IPS DF 19.7 (cell line): ENCODE data around the gene KLHL24.
A peak's percentile ranks its signal among the peaks of the same experiment; 100 is the strongest.
"Not testable (repeated sequence)": the region's sequence is repeated elsewhere in the genome, so short reads cannot be mapped to it uniquely, and the experiment has no call there.

Experiments
- DNase-seq: peaks from one replicate; pipeline ENCODE4 v3.0.0-alpha.2; 2013; ENCODE audit warnings: low read depth, low spot score

Gene KLHL24, protein sequence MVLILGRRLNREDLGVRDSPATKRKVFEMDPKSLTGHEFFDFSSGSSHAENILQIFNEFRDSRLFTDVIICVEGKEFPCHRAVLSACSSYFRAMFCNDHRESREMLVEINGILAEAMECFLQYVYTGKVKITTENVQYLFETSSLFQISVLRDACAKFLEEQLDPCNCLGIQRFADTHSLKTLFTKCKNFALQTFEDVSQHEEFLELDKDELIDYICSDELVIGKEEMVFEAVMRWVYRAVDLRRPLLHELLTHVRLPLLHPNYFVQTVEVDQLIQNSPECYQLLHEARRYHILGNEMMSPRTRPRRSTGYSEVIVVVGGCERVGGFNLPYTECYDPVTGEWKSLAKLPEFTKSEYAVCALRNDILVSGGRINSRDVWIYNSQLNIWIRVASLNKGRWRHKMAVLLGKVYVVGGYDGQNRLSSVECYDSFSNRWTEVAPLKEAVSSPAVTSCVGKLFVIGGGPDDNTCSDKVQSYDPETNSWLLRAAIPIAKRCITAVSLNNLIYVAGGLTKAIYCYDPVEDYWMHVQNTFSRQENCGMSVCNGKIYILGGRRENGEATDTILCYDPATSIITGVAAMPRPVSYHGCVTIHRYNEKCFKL

DNA sequence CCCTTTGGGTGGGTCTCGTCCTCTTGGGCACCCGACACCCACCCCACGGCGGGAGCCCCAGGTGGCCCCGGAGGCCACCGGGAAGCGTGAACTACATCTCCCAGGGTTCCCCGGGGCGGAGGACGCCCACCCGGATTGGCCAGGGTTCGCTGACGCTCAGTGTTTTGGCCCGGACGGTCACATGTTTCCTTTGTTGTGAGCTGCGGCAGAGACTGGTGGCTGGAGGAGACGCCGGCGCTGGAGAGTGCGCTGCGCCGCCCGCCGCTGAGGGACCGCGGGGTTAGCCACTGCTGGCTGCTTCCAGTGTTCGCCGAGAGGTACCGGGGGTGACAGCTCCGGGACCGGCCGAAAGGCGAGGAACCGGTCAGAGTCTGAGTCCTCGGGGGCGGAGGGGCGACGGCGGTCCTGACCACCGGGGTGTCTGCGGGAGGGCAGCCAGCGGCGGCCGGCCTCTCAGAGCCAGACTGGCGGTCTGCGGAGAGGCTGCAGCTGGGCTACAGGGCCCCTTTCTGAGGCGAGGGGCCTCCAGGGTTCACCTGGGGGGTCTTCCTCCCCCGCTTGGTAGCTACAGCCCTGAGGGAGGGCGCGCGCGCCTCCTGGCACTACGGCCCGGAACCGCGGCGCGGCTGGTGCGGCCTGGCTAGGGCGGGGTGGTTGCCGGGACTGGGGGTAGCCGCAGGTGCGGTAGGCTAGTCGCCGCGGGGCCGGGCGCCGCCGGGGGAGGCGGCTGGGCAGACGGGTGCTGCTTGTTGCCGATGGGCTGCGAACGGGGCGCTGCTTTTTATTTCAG lies at the start of gene KLHL24:
KLHL24 (plus strand) TSS at position 193 of the 790 bp plus-strand sequence. CDS start 14,734 bp downstream, outside the sequence.
- DNase-seq: peak; percentile 80

DNA sequence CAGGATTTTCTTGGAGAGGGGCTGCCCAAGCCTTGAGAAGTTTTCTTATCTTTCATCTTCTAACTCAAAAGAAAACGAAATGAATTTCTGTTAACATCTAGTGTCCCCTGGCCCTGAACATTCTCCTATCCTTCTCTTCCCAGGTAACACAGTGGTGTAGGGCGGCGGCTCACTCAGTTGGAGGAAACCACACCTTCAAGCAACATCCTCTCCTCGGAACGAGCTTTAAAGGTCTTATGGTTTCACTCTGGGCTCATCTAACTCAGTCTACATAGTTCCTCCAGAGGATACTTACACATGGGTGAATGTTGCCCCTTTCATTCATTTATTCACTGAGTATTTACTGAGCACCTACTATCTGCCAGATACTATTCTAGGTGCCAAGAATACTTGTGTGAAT lies 48.9 kb upstream of the KLHL24 start:
- DNase-seq: no peak

DNA sequence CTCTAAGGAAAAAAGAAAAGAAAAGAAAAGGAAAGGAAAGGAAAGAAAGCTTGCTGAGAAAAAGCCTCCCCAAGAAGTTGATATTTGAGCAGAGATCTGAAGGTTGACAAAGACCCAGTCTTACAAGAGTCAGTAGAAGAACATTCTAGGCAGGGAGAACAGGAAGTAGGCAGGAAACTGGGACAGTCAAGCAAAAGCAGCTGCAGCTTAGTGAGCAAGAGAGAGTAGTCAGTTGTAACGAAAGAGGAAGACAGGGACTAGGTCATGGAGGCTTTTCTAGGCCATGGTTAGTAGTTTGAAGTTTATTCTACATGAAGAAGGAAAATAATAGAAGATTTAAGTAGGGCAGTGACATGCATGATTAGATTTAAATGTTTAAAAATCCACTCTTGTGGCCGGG lies 48.1 kb upstream of the KLHL24 start:
- DNase-seq: no peak

DNA sequence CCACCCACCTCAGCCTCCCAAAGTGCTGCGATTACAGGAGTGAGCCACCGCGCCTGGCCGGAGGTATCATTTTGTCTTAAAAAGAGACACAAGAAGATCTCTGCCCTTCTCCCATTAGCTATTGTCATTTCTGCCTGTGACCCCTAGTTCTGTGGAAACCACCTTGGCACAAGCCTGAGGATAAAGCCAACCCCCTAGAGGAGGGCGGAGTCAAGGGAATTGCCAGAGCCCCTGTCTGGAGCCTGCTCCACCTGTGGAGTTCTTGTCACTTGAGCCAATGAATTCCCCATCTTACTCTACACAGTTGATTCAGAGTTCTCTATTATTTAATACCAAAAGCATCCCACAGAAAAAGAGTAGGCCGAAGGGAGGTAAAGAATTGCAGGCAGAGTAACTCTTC lies 45.0 kb upstream of the KLHL24 start:
- no peak for DNase-seq

DNA sequence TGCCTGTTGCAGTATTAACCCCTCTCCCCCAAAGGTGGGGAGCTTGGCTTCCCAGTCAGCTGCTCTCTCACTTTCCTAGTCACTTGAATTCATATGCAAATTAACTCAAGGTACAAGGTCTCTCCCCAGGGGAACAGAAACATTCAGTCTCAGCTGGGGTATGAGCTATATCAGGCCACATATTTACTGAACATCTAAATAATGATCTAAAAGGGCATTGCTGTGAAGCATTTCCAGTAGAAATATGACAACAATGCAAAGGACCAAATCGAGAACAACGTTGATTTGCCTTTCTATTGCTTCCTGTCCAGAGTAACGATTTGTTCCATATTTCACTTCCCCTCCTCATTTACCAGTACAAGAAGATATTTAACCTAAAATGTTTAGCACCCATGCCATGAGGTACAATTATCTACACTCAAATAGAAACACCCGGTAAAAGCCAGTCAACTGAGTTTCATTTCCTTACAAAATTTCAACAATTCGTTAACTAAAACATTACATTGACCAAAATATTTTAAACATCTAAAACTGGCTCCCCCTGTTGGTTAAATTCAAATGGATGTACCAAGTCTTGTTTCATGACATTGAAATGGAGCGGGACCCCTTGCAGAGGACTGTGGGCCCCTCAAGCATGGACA lies 43.4 kb upstream of the KLHL24 start:
- DNase-seq: no peak

DNA sequence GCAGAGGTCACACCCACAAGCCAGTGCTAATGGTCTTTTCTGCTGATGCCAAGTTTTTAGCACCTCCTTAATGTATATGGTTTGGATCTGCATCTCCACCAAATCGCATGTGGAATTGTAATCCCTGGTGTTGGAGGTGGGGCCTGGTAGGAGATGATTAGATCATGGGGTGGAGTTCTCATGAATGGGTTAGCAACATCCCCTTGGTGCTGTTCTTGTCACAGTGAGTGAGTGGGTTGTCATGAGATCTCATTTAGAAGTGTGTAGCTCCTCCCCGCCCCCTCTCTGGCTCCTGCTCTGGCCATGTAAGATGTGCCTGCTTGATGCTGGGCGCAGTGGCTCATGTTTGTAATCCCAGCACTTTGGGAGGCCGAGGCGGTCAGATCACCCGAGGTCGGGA lies 42.6 kb upstream of the KLHL24 start:
- DNase-seq: no peak

DNA sequence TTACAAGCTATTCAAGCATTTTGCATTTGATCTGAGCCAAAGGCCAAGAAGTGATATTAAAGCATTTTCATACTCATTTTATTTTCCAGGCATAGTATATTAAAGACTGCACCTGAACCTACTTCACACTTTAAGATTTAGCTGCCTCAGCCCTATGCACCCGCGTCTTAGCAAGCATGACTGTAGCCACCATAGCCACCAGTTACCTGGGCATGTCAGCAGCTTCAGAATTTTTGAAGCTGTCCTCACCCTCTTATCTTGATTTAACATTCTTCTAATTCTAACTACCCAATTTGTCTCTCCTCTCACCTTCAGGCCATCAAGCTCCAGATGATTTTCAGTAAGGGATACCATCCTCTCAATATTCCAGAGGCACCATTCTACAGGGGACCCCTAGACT lies 40.8 kb upstream of the KLHL24 start:
- no peak for DNase-seq

DNA sequence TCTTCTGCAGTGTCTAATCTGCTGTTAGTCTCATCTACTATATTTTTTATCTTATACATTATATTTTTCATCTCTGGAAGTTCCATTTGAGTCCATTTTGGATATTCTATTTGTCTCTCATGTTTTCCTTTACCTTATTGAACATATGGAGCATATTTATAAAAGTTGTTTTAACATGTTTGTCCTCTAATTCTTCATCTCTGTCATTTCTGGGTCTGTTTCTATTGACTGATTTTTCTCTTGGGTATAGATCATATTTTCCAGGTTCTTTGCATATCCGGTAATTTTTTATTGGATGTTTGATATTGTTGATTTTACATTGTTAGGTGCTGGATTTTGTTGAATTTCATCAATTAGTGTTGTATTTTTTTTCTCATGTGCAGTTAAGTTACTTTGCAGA lies 37.5 kb upstream of the KLHL24 start:
- DNase-seq: no peak

DNA sequence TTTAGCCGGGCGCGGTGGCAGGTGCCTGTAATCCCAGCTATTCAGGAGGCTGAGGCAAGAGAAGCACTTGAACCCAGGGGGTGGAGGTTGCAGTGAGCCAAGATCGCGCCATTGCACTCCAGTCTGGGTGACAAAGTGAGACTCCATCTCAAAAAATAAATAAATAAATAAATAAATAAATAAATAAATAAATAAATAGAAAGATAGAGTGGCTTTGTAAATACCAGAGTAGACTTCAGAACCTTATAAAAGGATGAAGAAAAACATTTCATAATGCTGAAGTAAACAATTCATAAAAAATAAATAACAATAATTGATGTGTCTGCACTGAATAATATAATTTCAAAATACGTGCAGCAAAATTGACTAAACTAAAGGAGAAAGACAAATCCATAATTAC lies 24.1 kb upstream of the KLHL24 start:
- DNase-seq: not testable (repeated sequence)

DNA sequence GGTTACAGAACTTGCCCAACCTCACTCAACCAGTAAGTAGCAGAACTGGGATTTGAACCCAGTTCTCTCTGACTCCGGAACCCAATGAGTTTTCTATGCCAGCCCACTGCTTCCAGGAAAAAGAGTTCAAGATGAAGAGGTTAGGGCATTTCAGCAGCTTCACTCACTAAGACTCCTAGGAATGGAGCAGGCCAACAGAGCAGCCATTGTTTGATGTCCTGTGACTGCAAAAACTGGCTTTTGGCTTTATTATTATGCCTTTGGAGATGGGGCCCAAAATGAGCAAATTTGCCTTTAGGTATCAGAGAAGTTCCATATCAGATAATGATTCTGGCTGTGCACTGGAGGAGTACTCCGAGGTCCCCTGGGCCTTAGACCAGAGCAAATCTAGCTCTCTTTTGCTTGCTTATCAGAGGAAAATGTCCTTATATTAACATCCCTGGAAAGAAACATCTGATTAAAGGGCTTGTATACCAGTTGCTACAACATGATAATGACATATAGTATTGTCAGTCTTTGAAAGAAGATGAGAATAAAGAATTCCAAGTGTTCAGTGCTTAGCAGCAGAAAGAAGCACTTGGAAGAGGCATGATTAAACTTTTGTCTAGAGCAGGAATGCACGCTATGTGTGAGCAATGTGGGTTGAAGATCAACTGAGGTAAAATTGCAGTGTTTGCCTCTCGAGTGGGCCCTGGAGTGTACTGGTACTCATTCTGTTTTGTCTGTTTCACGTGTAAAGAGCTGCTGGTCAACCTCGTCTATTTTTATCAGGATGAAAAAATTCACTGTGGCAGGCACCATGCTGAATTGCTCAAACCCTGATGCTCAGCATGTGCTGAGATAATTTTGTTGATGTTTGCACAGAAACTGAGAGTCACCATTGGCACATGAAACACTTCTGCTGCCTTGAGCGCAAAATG lies 21.8 kb upstream of the KLHL24 start:
- DNase-seq: no peak

DNA sequence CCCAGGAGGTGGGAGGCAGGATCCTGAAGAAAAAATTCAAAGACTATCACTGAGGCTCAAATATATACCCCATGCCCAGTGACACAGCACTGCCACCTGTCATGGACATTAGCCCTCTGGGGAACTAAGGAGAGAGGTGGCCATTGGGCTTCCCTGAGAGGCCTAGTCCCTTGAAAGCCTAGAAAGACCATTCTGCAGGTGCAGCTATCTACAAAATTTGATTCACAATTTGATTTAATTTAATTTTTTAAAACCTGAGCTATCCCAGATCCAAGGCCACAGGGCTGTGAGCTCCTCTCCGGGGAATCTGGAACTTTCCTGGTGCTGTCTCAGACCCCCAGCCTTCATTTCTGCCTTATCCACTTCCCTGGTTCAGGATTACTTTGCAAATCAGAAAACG lies 16.9 kb upstream of the KLHL24 start:
- DNase-seq: no peak

DNA sequence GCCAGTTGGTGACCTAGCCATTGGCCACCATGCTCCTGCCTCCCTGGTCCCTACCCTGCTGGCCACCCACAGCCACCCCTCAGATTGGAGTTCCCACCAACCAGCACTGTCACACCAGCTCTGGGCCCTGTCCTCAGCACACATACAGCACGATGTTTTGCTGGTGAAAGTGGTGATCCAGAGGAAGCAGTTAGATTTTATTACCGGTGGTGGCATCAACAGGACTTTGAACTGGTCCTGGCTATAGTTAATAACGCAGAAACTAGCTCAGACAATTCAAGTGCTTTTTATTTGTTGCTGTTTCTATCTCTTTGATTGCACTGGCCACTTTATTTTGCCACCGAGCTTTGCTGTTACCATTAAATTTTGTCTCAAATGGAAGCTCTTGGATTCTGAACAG lies 16.4 kb upstream of the KLHL24 start:
- DNase-seq: no peak

DNA sequence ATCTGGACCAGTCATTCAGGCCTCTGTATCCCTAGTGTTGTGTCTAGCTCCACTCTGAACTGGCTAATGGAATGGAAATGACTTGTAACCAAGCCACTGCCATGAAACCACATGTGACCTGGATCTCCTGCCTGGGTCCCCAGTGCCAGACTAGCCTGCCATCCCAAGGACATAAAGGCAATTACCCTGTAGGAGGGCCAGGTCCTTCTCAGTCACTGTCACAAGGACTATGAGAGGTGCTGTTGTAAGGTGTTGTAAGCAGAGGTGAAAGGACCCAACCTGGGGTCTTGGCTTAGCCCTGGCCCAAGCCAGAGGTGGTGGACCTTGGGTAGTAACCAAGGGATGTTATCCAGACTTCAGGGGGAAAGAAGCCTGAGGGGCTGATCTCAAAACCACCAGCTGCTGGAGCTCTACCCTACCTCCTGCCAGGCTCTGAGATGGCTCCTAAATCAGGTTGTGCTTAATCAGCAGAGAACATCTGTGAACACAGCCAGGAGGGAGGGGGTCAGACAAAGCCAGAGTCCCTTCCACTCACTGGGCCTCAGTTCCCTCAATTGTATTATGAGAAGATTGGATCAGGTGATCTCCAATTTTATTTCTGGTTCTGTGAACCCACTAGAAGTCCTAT lies 15.7 kb upstream of the KLHL24 start:
- DNase-seq: no peak

DNA sequence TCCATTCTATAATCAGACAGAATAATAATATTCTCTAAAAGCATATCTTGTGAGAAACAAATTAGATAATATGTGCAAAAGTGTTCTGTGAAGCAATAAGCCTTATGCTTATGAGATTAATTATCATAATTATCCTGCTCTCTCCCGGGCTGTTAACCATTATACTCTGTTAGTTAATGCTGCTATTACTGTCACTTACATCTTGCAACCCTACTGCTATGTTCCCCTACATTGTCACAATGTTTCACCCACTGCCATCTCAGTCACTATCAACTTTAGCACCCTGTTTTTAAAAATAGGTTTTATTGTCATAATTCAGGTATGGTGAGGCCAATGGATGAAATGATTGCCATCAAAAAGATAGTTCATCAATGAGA lies 15.2 kb upstream of the KLHL24 start:
- no peak for DNase-seq

DNA sequence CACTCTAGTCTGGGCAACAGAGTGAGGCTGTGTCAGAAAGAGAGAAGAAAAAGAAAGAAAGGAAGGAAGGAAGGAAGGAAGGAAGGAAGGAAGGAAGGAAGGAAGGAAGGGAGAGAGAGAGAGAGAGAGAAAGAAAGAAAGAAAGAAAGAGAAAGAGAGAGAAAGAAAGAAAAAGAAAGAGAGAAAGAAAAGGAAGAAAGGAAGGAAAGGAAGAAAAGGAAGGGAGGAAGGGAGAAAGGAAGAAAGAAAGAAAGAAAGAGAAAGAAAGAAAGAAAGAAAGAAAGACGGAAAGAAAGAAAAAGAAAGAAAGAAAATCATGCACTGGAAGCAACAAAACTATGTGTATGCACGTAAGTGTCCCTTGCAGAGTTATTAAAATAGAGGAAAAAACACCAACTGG lies 12.9 kb upstream of the KLHL24 start:
- not testable (repeated sequence) for DNase-seq

DNA sequence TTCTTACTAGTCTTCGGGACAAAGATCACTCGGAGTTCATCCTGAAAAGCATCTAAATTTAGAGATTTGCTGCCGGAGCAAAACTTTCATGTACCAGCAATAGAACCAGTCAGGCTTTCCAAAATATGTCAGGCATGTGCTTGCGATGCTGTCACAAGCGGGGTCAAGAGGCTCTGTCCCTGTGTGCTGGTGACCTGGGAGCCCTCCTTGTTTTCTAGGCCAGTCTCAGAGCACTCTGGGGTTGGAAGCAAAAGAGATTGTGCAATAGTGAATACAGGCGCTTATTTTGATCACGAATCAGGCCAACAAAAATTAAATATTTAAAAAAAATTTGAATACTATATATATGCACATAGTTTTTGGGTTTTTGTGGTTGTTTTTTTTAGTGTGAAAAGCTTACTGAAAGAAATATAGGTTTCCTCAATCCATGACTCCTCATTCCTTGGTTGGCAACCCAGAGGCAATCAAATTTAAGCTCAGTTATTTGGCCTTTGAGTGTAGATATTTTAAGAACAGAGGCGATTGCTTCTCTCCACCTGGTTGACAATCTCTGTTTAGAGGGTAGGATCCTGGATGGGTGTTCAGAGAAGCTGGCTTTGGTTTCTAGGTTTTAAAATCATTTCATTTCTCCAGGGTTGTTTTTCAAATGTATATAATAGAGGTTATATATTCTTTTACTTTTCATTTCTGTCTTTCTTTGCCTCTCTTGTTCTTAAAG lies 8.4 kb upstream of the KLHL24 start:
- DNase-seq: no peak

DNA sequence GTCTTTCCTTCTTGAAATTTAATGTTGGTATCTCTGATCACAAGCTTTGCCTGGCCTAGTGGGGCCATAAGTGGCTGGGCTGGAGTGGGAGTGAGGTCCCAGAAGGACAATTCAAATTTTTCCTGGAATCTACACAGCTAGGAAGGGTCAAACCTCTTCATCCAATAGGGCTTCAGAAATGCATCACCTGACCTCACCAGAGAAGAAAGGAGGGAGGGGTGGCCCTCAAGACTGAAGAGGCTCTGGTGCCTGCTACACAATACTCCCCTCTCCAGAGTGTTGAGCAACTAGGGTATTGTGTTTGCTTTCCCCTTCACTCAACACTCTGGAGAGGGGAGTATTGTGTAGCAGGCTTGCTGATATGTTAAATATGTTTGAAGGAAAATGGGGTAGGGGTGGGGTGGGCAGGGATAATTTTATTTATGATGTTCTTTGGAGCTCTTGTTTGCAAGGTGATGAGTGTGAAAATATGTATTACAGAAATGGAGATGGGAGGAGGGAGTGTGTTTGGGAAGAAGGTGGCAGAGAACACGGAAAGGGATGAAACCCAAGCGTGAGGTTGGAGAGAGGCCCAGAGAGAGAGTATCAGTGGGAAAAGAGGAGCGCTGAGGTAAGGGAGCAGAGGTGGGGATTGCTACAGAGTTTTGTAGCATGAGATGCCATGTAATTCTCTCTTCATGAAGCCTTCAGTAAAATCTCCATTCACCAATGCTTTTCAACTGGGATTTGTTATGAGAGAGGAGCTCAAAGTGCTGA lies 5.7 kb upstream of the KLHL24 start:
- DNase-seq: no peak

DNA sequence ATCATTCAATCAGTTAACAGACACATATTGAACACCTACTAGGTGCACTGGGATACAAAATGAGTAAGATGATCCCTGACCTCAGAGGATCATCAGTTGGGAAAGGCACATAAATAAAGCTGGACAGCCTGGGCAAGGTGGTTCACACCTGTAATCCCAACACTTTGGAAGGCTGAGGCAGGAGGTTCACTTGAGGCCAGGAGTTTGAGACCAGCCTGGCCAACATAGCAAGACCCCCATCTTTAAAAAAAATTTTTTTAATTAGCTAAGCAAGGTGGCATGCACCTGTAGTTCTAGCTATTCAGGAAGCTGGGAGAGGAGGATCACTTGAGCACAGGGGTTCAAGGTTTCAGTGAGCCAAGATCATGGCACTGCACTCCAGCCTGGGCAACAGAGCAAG lies 3.7 kb upstream of the KLHL24 start:
- DNase-seq: no peak

DNA sequence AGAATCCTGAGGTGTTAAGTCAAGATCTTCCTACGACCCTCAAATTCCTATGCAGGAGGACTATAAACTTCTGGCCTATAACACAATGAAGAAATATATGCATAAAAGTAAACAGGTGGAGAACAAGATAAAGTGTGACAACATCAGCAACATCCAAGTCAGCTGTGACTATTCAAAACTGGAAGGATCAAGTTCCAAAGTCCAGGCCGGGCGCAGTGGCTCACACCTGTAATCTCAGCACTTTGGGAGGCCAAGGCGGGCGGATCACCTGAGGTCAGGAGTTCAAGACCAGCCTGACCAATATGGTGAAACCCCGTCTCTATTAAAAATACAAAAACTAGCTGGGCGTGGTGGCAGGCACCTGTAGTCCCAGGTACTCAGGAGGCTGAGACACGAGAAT lies 2.7 kb upstream of the KLHL24 start:
- DNase-seq: not testable (repeated sequence)
